ENCODE results near the gene SGCD.

The SGCD gene

DNA sequence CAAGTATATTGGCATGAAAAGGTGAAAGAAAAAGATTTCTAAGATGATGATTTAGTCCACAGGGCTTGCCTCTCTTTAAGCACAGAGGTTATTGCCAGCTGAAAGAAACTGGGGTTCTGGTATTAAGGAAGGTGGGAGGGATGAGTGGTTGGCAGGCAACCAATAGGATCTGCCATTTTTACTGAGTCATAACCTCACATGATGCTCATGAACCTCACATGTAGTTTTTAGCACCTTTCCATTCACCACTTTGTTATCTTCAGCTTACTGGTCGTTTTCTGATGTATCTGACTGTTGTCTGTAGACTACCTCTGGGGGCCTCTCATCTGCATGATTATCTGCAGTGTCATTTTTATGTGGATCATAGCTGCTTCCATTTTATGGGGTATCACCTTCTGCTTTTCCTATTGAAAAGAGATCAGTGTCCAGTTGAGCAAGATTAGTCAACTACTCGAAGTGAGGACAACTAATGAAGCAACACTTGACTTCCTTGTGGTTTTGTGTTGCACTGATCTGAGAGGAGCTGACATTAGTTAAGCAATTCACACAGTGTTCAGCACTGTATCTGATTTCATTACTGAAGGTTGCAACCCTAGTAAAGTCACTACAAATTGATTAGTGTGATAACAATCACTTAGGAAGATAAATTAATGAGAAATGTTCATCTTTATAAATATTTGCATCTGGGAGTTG lies 186.3 kb downstream of the SGCD start:
- Histone ChIP-seq H3K4me3 (ENCODE audit: low read depth, low read length) (no peak overlapping the region), H3K9me3 (ENCODE audit: severe bottlenecking) (no peaks in the 10 kb centered on the region), H3K27me3 (ENCODE audit: insufficient read depth, low read depth, severe bottlenecking) (no peaks in the 10 kb centered on the region), H3K36me3 (peaks cover 18% of the 10 kb centered on the region), H3K27ac (no peak overlapping the region)
- TF ChIP-seq, protein P1, sequence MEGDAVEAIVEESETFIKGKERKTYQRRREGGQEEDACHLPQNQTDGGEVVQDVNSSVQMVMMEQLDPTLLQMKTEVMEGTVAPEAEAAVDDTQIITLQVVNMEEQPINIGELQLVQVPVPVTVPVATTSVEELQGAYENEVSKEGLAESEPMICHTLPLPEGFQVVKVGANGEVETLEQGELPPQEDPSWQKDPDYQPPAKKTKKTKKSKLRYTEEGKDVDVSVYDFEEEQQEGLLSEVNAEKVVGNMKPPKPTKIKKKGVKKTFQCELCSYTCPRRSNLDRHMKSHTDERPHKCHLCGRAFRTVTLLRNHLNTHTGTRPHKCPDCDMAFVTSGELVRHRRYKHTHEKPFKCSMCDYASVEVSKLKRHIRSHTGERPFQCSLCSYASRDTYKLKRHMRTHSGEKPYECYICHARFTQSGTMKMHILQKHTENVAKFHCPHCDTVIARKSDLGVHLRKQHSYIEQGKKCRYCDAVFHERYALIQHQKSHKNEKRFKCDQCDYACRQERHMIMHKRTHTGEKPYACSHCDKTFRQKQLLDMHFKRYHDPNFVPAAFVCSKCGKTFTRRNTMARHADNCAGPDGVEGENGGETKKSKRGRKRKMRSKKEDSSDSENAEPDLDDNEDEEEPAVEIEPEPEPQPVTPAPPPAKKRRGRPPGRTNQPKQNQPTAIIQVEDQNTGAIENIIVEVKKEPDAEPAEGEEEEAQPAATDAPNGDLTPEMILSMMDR (IDR thresholded peaks at IDR 0.05; ENCODE audit: low read depth, low read length) = no peak
- no peak for DNase-seq

DNA sequence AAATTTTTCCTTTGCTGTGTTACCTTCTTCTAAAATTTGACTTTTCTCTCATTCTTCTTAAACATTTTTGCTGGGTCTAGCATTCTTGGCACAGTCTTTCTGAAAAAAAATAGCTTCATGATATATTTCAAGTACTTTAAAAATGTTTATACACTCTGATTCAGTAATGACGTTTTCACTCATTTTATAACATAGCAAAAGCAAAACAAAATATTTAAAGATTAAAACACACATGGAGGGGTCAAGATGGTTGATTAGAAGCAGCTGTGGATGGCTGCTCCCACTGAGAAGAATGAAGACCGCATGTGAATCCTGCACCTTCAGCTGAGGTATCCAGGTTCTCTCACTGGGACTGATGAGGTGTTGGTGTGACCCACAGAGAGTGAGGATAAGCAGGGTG lies 188.2 kb downstream of the SGCD start:
- peaks cover 18% of the 10 kb centered on the region for H3K36me3 ChIP-seq
- H3K27ac ChIP-seq = no peak overlapping the region
- TF ChIP-seq, protein P1 (IDR thresholded peaks at IDR 0.05; ENCODE audit: low read depth, low read length) = no peak
- H3K27me3 ChIP-seq (ENCODE audit: insufficient read depth, low read depth, severe bottlenecking) = no peaks in the 10 kb centered on the region
- no peak for DNase-seq
- H3K4me3 ChIP-seq (ENCODE audit: low read depth, low read length) = no peak overlapping the region
- no peaks in the 10 kb centered on the region for H3K9me3 ChIP-seq (ENCODE audit: severe bottlenecking)

DNA sequence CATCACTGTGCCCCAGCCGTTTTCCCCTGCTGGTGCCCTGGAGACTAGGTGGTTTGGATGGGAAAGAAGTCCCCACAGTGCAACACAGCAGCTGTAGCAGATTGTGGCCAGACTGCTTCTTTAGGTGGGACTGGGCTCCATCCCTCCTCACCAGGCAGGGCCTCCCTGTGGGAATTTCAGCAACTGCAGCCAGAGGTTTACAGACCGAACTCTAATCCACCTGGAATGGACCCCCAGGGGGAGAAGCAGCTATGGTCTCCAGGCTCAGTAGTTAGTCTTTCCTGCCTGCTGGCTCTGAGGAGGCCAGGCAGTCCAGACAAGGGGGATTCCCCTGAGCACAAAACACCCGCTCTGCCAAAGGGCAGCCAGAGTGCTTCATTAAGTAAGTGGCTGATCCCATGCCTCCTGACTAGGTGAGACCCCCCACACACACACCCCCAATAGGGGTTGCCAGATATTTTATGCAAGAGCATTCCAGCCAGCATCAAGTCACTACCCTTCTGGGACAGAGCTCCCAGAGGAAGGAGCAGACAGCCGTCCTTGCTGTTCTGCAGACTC lies 188.9 kb downstream of the SGCD start:
- TF ChIP-seq, protein P1 (IDR thresholded peaks at IDR 0.05; ENCODE audit: low read depth, low read length) = no peak
- no peak for DNase-seq

DNA sequence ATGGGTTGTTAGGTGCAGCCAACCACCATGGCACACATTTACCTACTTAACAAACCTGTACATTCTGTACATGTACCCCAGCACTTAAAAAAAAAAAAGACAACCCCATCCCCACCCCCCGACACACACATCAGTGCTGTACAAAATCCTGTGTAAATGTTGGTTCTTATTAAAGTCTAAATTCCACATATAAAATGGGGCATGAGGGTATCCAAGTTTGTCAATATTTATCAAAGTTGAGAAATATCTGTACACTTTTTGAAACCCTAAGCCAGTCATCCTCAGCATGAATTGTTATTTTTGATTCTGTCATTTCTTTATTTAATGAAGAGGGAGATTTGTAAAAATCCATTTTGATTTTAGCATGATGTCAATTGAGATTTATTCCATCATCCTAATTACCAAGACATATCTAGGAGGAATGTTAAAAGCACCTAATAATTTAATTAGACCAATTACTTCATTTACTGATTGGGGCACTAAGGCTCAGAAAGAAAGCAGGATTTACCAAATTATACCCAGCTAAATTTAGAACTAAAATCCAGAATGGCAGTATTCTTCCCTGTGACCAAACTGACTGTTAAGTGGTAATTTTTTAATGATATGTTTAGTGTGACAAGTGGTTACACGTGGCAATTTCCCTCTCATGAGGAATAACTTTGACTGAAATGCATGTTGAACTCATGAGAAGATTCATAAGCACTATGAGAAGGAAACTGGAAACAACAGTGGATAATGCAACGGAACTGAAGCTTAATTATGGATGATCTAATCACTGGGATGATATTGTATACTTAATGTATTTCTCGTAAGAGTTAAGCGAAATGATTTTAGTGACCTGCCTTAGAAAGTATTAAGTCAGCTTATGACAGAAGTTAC lies 195.9 kb downstream of the SGCD start:
- Histone ChIP-seq H3K4me3 (ENCODE audit: low read depth, low read length) (no peak overlapping the region), H3K9me3 (ENCODE audit: severe bottlenecking) (peaks cover 3% of the 10 kb centered on the region)

More for the DNA sequence above, 188.9 kb downstream of the SGCD start:
- H3K27ac ChIP-seq = no peak overlapping the region
- H3K4me3 ChIP-seq (ENCODE audit: low read depth, low read length) = no peak overlapping the region
- no peaks in the 10 kb centered on the region for H3K27me3 ChIP-seq (ENCODE audit: insufficient read depth, low read depth, severe bottlenecking)
- H3K9me3 ChIP-seq (ENCODE audit: severe bottlenecking) = peaks cover 3% of the 10 kb centered on the region
- peaks cover 18% of the 10 kb centered on the region for H3K36me3 ChIP-seq

DNA sequence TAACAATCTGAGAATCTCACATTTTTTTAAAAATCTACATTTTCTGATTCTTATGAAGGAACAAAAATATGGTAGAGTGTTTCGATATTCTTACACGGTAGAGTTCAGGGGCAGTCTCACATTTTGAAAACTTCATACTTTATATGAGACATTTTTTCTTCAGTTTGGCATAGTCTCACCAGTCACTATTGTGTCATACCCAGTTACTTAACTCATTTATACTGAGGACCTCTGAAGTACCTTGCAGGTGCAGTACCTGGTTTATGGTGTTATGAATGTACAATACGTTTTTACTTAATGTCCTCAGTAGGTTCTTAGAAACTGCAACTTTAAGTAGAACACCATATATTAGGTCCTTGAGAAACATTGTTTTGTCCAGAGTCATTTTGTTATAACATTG lies 196.6 kb downstream of the SGCD start:
- peaks cover 3% of the 10 kb centered on the region for H3K9me3 ChIP-seq (ENCODE audit: severe bottlenecking)
- H3K27ac ChIP-seq = no peak overlapping the region
- TF ChIP-seq, protein P1 (IDR thresholded peaks at IDR 0.05; ENCODE audit: low read depth, low read length) = no peak
- H3K27me3 ChIP-seq (ENCODE audit: insufficient read depth, low read depth, severe bottlenecking) = no peaks in the 10 kb centered on the region
- DNase-seq = no peak
- no peak overlapping the region for H3K4me3 ChIP-seq (ENCODE audit: low read depth, low read length)
- no peaks in the 10 kb centered on the region for H3K36me3 ChIP-seq

More for the DNA sequence above, 195.9 kb downstream of the SGCD start:
- TF ChIP-seq, protein P1 (IDR thresholded peaks at IDR 0.05; ENCODE audit: low read depth, low read length) = no peak
- DNase-seq = no peak
- H3K27me3 ChIP-seq (ENCODE audit: insufficient read depth, low read depth, severe bottlenecking) = no peaks in the 10 kb centered on the region
- H3K36me3 ChIP-seq = no peaks in the 10 kb centered on the region
- no peak overlapping the region for H3K27ac ChIP-seq

Data from WERI-Rb-1 (cell line).